SKM-1 treated with dmso at 0.1 percent for 144 hours (cell line): Measurements from ENCODE around the gene CTDSPL.
"Not testable (repeated sequence)": the region's sequence is repeated elsewhere in the genome, so short reads cannot be mapped to it uniquely, and the experiment has no call there.

Experiments
- DNase-seq: peaks from one replicate; lab custom pipeline; 2025; ENCODE audit not compliant: unreplicated experiment; lab: John Stamatoyannopoulos, UW

The CTDSPL gene

GRCh38 chr3:37861620-37862041 lies at the start of gene CTDSPL:
CTDSPL (plus strand) TSS chr3:37861880; CDS start chr3:37862200, 320 bp downstream.
- DNase-seq = no peak

GRCh38 chr3:37812499-37812896 lies 49.2 kb upstream of the CTDSPL start:
- no peak for DNase-seq

- no peak for DNase-seq
Measured at GRCh38 chr3:37813403-37813802, 48.3 kb upstream of the CTDSPL start.

- DNase-seq = peak; percentile 32
Measured at GRCh38 chr3:37814547-37814946, 47.1 kb upstream of the CTDSPL start.

GRCh38 chr3:37815156-37815555 lies 46.5 kb upstream of the CTDSPL start:
- DNase-seq = not testable (repeated sequence)

- DNase-seq = no peak
Measured at GRCh38 chr3:37816271-37816670, 45.4 kb upstream of the CTDSPL start.

- DNase-seq = no peak
Measured at GRCh38 chr3:37819591-37819990, 42.1 kb upstream of the CTDSPL start.

- DNase-seq = no peak
Measured at GRCh38 chr3:37820286-37820685, 41.4 kb upstream of the CTDSPL start.

- no peak for DNase-seq
Measured at GRCh38 chr3:37823189-37823588, 38.5 kb upstream of the CTDSPL start.

GRCh38 chr3:37824090-37824953 lies 37.4 kb upstream of the CTDSPL start:
- no peak for DNase-seq

- no peak for DNase-seq
Measured at GRCh38 chr3:37824954-37825328, 36.7 kb upstream of the CTDSPL start.

GRCh38 chr3:37825744-37826400 lies 35.8 kb upstream of the CTDSPL start:
- DNase-seq = no peak

- DNase-seq = no peak
Measured at GRCh38 chr3:37826502-37826901, 35.2 kb upstream of the CTDSPL start.

GRCh38 chr3:37826933-37827332 lies 34.7 kb upstream of the CTDSPL start:
- no peak for DNase-seq

GRCh38 chr3:37832480-37832879 lies 29.2 kb upstream of the CTDSPL start:
- no peak for DNase-seq

- no peak for DNase-seq
Measured at GRCh38 chr3:37833302-37834186, 28.1 kb upstream of the CTDSPL start.

- DNase-seq = no peak
Measured at GRCh38 chr3:37836589-37836988, 25.1 kb upstream of the CTDSPL start.

- no peak for DNase-seq
Measured at GRCh38 chr3:37847689-37848088, 14.0 kb upstream of the CTDSPL start.

GRCh38 chr3:37849146-37849923 lies 12.3 kb upstream of the CTDSPL start:
- DNase-seq = no peak

GRCh38 chr3:37852097-37852496 lies 9.6 kb upstream of the CTDSPL start:
- no peak for DNase-seq

- no peak for DNase-seq
Measured at GRCh38 chr3:37852771-37853170, 8.9 kb upstream of the CTDSPL start.
